Esophagus squamous epithelium (tissue), 5 donors: ENCODE results near the gene PGK1. TPM values are rescaled to one million over a fixed set of nuclear protein-coding genes. Genes with fewer than 3 reads are reported as not detected.
"Not testable (repeated sequence)": the region's sequence is repeated elsewhere in the genome, so short reads cannot be mapped to it uniquely, and the experiment has no call there.

Experiments
- DNase-seq: peaks from one replicate; lab custom pipeline; 2025; lab: John Stamatoyannopoulos, UW
- H3K27ac ChIP-seq, 4 donors: fragments of 200-600 bp; sonication (generic); one replicate each; pipeline ENCODE4 v1.5.1; 2016 to 2019; ENCODE audit warnings: mild to moderate bottlenecking in 1 of 4
- H3K27me3 ChIP-seq, 4 donors: fragments of 200-600 bp; sonication (generic); 1 replicate in 3 of 4; 2 replicates in 1 of 4; pipeline versions ENCODE4 v1.5.1 to v1.6.0; 2017 to 2021; ENCODE audit warnings: antibody characterized with exemption in 1 of 4
- H3K36me3 ChIP-seq, 3 donors: fragments of 200-600 bp; sonication (generic); one replicate each; pipeline ENCODE4 v1.5.1; 2016 to 2019
- H3K4me1 ChIP-seq, 3 donors: fragments of 200-600 bp; sonication (generic); one replicate each; pipeline ENCODE4 v1.5.1; 2017 to 2019
- H3K4me3 ChIP-seq, 4 donors: fragments of 200-600 bp; sonication (generic); 1 replicate in 3 of 4; 2 replicates in 1 of 4; pipeline ENCODE4 v1.5.1; 2016 to 2019; ENCODE audit warnings: mild to moderate bottlenecking in 2 of 4, moderate library complexity in 1 of 4
- H3K9me3 ChIP-seq, 3 donors: fragments of 200-600 bp; sonication (generic); one replicate each; pipeline ENCODE4 v1.5.1; 2016 to 2019
- POLR2A ChIP-seq, 4 donors: fragments of 450-650 bp; IDR thresholded peaks; one replicate each; pipeline ENCODE4 v1.6.1; 2017; ENCODE audit warnings: antibody characterized with exemption in 4 of 4, mild to moderate bottlenecking in 4 of 4, moderate library complexity in 3 of 4
- WGBS, 2 donors: methylation state at CpG; one replicate each; pipeline ENCODE4 v1.1.5; 2018; 5-methylcytosine and 5-hydroxymethylcytosine counted together
- intact Hi-C: fragments of 100-400 bp; cut with DNase I; formaldehyde crosslinking; loops from one replicate; pipeline ENCODE4 v1.15.0; 2022
- total RNA-seq, 4 donors: library from RNA; depleted of rRNA; stranded (reverse); fragments of >200 nt; gene quantifications; one replicate each; pipeline ENCODE4 v1.1.0, GENCODE V29; 2016
- TF ChIP-seq, protein P1 (sequence below), 6 experiments: fragments of 450-650 bp in 4 of 6; fragments of 200-600 bp in 2 of 6; sonication (generic) in 2 of 6; IDR thresholded peaks; one replicate each; pipeline ENCODE4 v1.5.1; 2016 to 2019; ENCODE audit warnings: antibody characterized with exemption in 6 of 6, mild to moderate bottlenecking in 4 of 6, moderate library complexity in 4 of 6
- donor health status: DM: yes; HTN: yes; CAD: no.

Gene PGK1
- total RNA-seq, 4 donors from 2014 or later = 179 to 377 (median 336) TPM

DNA sequence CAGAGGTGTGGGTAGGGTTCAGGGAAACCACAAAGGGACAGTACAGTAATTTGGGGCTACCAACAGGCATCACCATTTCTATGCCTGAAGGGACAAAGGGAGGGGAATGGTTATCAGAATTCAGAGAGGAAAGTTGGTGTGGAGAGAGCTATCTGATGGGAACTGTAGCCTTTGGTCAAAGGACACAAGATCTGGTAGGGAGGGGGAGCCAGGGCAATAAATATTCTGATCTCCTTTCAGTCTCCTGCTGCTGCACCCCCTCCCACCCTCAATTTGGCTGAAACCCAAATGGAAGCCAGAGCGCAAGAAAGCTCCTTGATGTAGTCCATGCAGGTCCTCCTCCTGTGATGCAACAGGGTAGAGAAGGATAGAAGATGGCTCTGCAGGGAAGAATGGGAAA, 14.6 kb downstream of the PGK1 start:
- Histone ChIP-seq H3K9me3 (no peaks in the 10 kb centered on the region), H3K27me3 (no peaks in the 10 kb centered on the region), H3K27ac (no peak overlapping the region), H3K36me3 (peaks cover 0 to 99% (median 13%) of the 10 kb centered on the region in 3 donors), H3K4me1 (no peaks in the 10 kb centered on the region), H3K4me3 (no peak overlapping the region)
- TF ChIP-seq POLR2A (IDR thresholded peaks at IDR 0.05) = no peak
- TF ChIP-seq, protein P1, sequence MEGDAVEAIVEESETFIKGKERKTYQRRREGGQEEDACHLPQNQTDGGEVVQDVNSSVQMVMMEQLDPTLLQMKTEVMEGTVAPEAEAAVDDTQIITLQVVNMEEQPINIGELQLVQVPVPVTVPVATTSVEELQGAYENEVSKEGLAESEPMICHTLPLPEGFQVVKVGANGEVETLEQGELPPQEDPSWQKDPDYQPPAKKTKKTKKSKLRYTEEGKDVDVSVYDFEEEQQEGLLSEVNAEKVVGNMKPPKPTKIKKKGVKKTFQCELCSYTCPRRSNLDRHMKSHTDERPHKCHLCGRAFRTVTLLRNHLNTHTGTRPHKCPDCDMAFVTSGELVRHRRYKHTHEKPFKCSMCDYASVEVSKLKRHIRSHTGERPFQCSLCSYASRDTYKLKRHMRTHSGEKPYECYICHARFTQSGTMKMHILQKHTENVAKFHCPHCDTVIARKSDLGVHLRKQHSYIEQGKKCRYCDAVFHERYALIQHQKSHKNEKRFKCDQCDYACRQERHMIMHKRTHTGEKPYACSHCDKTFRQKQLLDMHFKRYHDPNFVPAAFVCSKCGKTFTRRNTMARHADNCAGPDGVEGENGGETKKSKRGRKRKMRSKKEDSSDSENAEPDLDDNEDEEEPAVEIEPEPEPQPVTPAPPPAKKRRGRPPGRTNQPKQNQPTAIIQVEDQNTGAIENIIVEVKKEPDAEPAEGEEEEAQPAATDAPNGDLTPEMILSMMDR (IDR thresholded peaks at IDR 0.05) = no peak
- no peak for DNase-seq
- WGBS, 2 donors = 60 to 75% methylated on average over 1 of the region's 1 CpG
- intact Hi-C loops = no loop called here

DNA sequence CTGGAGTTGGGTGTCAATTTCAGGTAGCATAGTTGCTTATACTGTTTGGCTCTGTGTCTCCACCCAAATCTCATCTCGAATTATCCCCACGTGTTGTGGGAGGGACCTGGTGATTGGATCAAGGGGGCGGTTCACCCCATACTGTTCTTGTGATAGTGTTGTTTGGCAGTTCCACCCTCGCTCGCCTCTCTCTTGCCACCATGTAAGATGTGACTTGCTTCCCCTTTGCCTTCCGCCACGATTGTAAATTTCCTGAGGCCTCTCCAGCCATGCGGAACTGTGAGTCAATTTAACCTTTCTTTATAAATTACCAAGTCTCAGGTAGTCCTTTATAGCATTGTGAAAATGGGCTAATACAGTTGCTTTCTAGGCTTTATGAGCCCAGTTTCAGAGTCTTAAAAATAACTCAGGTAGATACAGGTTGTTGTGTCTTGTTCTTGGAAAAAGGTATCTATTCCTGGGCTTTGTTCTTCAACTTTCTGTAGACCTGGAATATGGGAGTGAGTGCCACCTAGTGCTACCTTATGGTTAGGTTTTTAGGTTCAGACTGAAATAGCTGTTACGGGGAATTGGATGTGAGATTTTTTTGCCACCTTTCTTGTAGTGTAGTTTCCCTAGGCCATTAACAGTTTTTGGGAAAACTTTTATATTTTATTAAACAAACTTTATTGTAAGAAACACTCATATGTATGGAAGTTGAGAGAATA, 15.6 kb downstream of the PGK1 start:
- TF ChIP-seq, protein P1 (IDR thresholded peaks at IDR 0.05) = peak in 2 of 6 experiments; percentile 7 to 23
- no peak for TF ChIP-seq POLR2A (IDR thresholded peaks at IDR 0.05)
- Histone ChIP-seq H3K36me3 (peaks cover 0 to 99% (median 13%) of the 10 kb centered on the region in 3 donors), H3K4me3 (no peak overlapping the region), H3K4me1 (no peaks in the 10 kb centered on the region), H3K27ac (no peak overlapping the region), H3K27me3 (no peaks in the 10 kb centered on the region), H3K9me3 (no peaks in the 10 kb centered on the region)
- WGBS, 2 donors = 71% methylated on average over 9 of the region's 9 CpGs
- DNase-seq = no peak
- intact Hi-C loops = no loop called here

DNA sequence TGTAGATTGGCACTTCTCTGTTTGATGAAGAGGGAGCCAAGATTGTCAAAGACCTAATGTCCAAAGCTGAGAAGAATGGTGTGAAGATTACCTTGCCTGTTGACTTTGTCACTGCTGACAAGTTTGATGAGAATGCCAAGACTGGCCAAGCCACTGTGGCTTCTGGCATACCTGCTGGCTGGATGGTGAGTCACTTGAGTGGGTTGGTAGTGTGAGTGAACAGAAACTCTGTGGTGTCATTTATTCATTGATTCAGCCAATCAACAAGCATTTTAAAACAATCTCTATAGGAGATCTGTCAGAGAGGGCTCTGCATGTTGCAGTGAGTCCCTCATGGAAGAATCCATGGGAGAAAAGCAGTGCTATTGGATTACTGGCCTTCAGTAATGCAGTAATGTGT, 19.1 kb downstream of the PGK1 start:
- Histone ChIP-seq H3K4me3 (no peak overlapping the region), H3K36me3 (peaks cover 0 to 99% (median 5%) of the 10 kb centered on the region in 3 donors), H3K27me3 (no peaks in the 10 kb centered on the region), H3K9me3 (no peaks in the 10 kb centered on the region), H3K4me1 (no peaks in the 10 kb centered on the region), H3K27ac (no peak overlapping the region)
- intact Hi-C loops = no loop called here
- TF ChIP-seq POLR2A (IDR thresholded peaks at IDR 0.05) = no peak
- TF ChIP-seq, protein P1 (IDR thresholded peaks at IDR 0.05) = no peak
- DNase-seq = no peak

DNA sequence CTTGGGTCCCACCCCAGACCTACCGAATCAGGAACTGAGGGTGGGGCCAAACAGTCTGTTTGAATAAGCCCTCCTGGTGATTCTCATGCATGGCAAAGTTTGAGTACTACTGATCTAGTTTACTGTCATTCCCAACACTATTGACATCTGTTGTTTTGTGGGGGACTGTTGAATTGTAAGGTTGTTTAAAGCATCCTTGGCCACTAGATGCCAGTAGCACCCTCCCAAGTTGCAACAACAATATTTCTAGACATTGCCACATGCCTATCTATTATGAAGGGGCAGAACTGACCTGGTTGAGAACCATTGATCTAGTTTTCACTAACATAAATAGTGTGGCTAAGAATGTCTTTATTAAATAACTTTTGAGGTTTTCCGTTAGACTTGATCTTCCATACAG, 20.3 kb downstream of the PGK1 start:
- 65 to 77% methylated on average over 2 of the region's 2 CpGs for WGBS, 2 donors
- Histone ChIP-seq H3K27ac (no peak overlapping the region), H3K36me3 (peaks cover 0 to 99% (median 0%) of the 10 kb centered on the region in 3 donors), H3K27me3 (no peaks in the 10 kb centered on the region), H3K4me3 (no peak overlapping the region), H3K4me1 (no peaks in the 10 kb centered on the region), H3K9me3 (no peaks in the 10 kb centered on the region)
- intact Hi-C loops = no loop called here
- no peak for DNase-seq
- TF ChIP-seq, protein P1 (IDR thresholded peaks at IDR 0.05) = no peak
- no peak for TF ChIP-seq POLR2A (IDR thresholded peaks at IDR 0.05)

DNA sequence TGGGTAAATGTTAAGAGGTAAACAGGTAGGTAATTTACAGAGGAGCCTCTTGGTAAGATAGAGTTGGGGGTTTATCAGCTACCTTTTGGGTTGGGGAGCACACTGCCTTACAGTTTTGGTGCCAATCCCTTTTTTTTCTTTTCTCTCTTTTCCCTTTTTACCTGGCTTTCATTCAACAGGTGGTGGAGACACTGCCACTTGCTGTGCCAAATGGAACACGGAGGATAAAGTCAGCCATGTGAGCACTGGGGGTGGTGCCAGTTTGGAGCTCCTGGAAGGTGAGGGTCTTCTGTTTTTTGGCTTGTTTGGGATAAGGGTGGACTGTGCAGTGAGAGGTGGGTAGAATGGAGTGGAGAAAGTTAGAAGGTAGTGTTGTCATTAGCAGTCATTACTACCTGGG, 21.1 kb downstream of the PGK1 start:
- Histone ChIP-seq H3K4me3 (no peak overlapping the region), H3K9me3 (no peaks in the 10 kb centered on the region), H3K4me1 (no peaks in the 10 kb centered on the region), H3K27ac (no peak overlapping the region), H3K36me3 (peaks cover 0 to 96% (median 0%) of the 10 kb centered on the region in 3 donors), H3K27me3 (no peaks in the 10 kb centered on the region)
- no peak for TF ChIP-seq POLR2A (IDR thresholded peaks at IDR 0.05)
- intact Hi-C loops = no loop called here
- no peak for DNase-seq
- WGBS, 2 donors = 45% methylated on average over 1 of the region's 1 CpG; no CpG with 5 or more reads in 1 of the 2 donors

DNA sequence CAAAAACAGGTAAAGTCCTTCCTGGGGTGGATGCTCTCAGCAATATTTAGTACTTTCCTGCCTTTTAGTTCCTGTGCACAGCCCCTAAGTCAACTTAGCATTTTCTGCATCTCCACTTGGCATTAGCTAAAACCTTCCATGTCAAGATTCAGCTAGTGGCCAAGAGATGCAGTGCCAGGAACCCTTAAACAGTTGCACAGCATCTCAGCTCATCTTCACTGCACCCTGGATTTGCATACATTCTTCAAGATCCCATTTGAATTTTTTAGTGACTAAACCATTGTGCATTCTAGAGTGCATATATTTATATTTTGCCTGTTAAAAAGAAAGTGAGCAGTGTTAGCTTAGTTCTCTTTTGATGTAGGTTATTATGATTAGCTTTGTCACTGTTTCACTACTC, 21.7 kb downstream of the PGK1 start:
- H3K4me3 ChIP-seq, DNase-seq, H3K27me3 ChIP-seq, H3K9me3 ChIP-seq, H3K27ac ChIP-seq, H3K4me1 ChIP-seq, intact Hi-C loops: not testable (repeated sequence)
- H3K36me3 ChIP-seq = peaks cover 0 to 95% (median 0%) of the 10 kb centered on the region in 3 donors
